IMR-90 (cell line): Measurements from ENCODE around the gene MT1X. TPM values are rescaled to one million over a fixed set of nuclear protein-coding genes. Genes with fewer than 3 reads are reported as not detected.

Experiments used
- ATAC-seq: fragments of 200-7000 bp; cut with Tn5 transposase; 2 replicates; pipeline ENCODE4 v1.9.1; 2020; ENCODE audit warnings: low read depth, mild to moderate bottlenecking, moderate library complexity
- BruUV-seq: library from RNA; stranded (reverse); fragments of 400-500 nt; replicated peaks from 2 replicates; lab custom pipeline; 2021; lab: Mats Ljungman, UMichigan
- CTCF ChIA-PET: fragments of 300-600 bp; formaldehyde crosslinking; extraction: SDS; loops from one replicate; lab custom pipeline; 2021; ENCODE audit warnings: antibody characterized with exemption; lab: Yijun Ruan, JAX
- POLR2A ChIA-PET: fragments of 300-600 bp; sonication (Branson Sonifier 250); formaldehyde crosslinking; loops from one replicate; lab custom pipeline; 2022; ENCODE audit warnings: antibody characterized with exemption; ENCODE audit not compliant: unreplicated experiment; lab: Charles Lee
- DNase-seq: peaks from one replicate; pipeline ENCODE4 v3.0.0; 2013
- H2AFZ ChIP-seq: replicated peaks from 2 replicates; pipeline ENCODE3; 2013; ENCODE audit warnings: low read length, mild to moderate bottlenecking; ENCODE audit not compliant: poor library complexity
- H2AK5ac ChIP-seq: 2 replicates; pipeline ENCODE4 v1.6.1; 2013; ENCODE audit warnings: low read depth, low read length, inconsistent platforms
- H2AK9ac ChIP-seq: replicated peaks from 2 replicates; pipeline ENCODE3; 2013; ENCODE audit warnings: mild to moderate bottlenecking, low read depth, low read length, moderate library complexity; ENCODE audit not compliant: poor library complexity
- H2BK120ac ChIP-seq: 2 replicates; pipeline ENCODE4 v1.6.1; 2013; ENCODE audit warnings: low read depth, low read length, inconsistent platforms
- H2BK15ac ChIP-seq: 3 replicates; pipeline ENCODE4 v1.6.1; 2013; ENCODE audit warnings: low read depth, low read length, inconsistent platforms
- H2BK20ac ChIP-seq: 2 replicates; pipeline ENCODE4 v1.6.1; 2013; ENCODE audit warnings: low read depth, mild to moderate bottlenecking, inconsistent platforms, low read length, moderate library complexity
- H2BK5ac ChIP-seq: 2 replicates; pipeline ENCODE4 v1.6.1; 2013; ENCODE audit warnings: mild to moderate bottlenecking, low read depth, low read length, inconsistent platforms; ENCODE audit not compliant: poor library complexity, severe bottlenecking
- H3K14ac ChIP-seq: replicated peaks from 2 replicates; pipeline ENCODE4 v1.6.1; 2013; ENCODE audit warnings: low read depth, low read length, inconsistent platforms
- H3K18ac ChIP-seq: 2 replicates; pipeline ENCODE4 v1.6.1; 2013; ENCODE audit warnings: low read depth, low read length, control low read depth
- H3K23ac ChIP-seq: 2 replicates; pipeline ENCODE4 v1.6.1; 2013; ENCODE audit warnings: low read depth, low read length, inconsistent platforms
- H3K27ac ChIP-seq: 2 replicates; pipeline ENCODE4 v1.5.1; 2013; ENCODE audit warnings: mild to moderate bottlenecking, control low read depth, low read length; ENCODE audit not compliant: insufficient read depth
- H3K27me3 ChIP-seq: 2 replicates; pipeline ENCODE4 v1.6.1; 2013; ENCODE audit warnings: low read length; ENCODE audit not compliant: control insufficient read depth, insufficient read depth
- H3K36me3 ChIP-seq: 2 replicates; pipeline ENCODE4 v1.6.1; 2013; ENCODE audit warnings: low read length, mixed read lengths; ENCODE audit not compliant: control insufficient read depth, insufficient read depth
- H3K4ac ChIP-seq: 2 replicates; pipeline ENCODE4 v1.6.1; 2013; ENCODE audit warnings: low read depth, low read length, inconsistent platforms
- H3K4me1 ChIP-seq: 2 replicates; pipeline ENCODE4 v1.6.1; 2013; ENCODE audit warnings: low read length, mixed read lengths; ENCODE audit not compliant: control insufficient read depth, insufficient read depth
- H3K4me2 ChIP-seq: 2 replicates; pipeline ENCODE4 v1.6.1; 2013; ENCODE audit warnings: low read depth, mild to moderate bottlenecking, control low read depth, low read length, moderate library complexity
- H3K4me3 ChIP-seq: 2 replicates; pipeline ENCODE4 v1.5.1; 2013; ENCODE audit warnings: low read depth, mild to moderate bottlenecking, control low read depth, low read length, moderate library complexity; ENCODE audit not compliant: insufficient read depth
- H3K56ac ChIP-seq: 2 replicates; pipeline ENCODE4 v1.6.1; 2013; ENCODE audit warnings: low read length, inconsistent platforms; ENCODE audit not compliant: insufficient read depth; ENCODE audit errors: extremely low read depth
- H3K79me1 ChIP-seq, 2 experiments: 2 replicates each; pipeline ENCODE4 v1.6.1; 2013; ENCODE audit warnings: low read length in 2 of 2, inconsistent platforms in 1 of 2, low read depth in 1 of 2
- H3K9ac ChIP-seq: 2 replicates; pipeline ENCODE4 v1.6.1; 2013; ENCODE audit warnings: low read depth, low read length, control low read depth
- H3K9me1 ChIP-seq: 2 replicates; pipeline ENCODE4 v1.6.1; 2013; ENCODE audit warnings: low read length, inconsistent platforms; ENCODE audit not compliant: insufficient read depth
- H3K9me3 ChIP-seq: 2 replicates; pipeline ENCODE4 v1.6.1; 2013; ENCODE audit warnings: low read length; ENCODE audit not compliant: control insufficient read depth, insufficient read depth
- H4K20me1 ChIP-seq: 2 replicates; pipeline ENCODE4 v1.6.1; 2013; ENCODE audit warnings: low read length, inconsistent platforms; ENCODE audit not compliant: insufficient read depth
- H4K5ac ChIP-seq: 2 replicates; pipeline ENCODE4 v1.6.1; 2013; ENCODE audit warnings: mild to moderate bottlenecking, low read depth, low read length, control low read depth
- H4K8ac ChIP-seq, 2 experiments: 2 replicates each; pipeline ENCODE4 v1.6.1; 2013; ENCODE audit warnings: low read depth in 2 of 2, low read length in 2 of 2, control low read depth in 1 of 2, inconsistent platforms in 1 of 2
- H4K91ac ChIP-seq: 2 replicates; pipeline ENCODE4 v1.6.1; 2013; ENCODE audit warnings: low read depth, low read length, inconsistent platforms; ENCODE audit not compliant: insufficient read depth
- BHLHE40 ChIP-seq: fragments of 150-350 bp; IDR thresholded peaks from 2 replicates; pipeline ENCODE4 v1.6.1; 2016; ENCODE audit warnings: mild to moderate bottlenecking, low read depth, low read length
- CEBPB ChIP-seq: IDR thresholded peaks from 2 replicates; pipeline ENCODE4 v1.6.1; 2012; ENCODE audit warnings: low read depth, low read length, improper control_type of control experiment
- CHD1 ChIP-seq: IDR thresholded peaks from 2 replicates; pipeline ENCODE4 v1.6.1; 2012; ENCODE audit warnings: low read depth, low read length, improper control_type of control experiment
- CTCF ChIP-seq: conservative IDR thresholded peaks from 2 replicates; pipeline ENCODE4 v1.5.1; 2012; ENCODE audit warnings: mild to moderate bottlenecking, low read depth, low read length, improper control_type of control experiment
- FOS ChIP-seq: fragments of 150-350 bp; IDR thresholded peaks from 2 replicates; pipeline ENCODE4 v1.6.1; 2016; ENCODE audit warnings: low read depth, low read length
- MAZ ChIP-seq: IDR thresholded peaks from 2 replicates; pipeline ENCODE4 v1.6.1; 2012; ENCODE audit warnings: low read depth, mild to moderate bottlenecking, low read length, improper control_type of control experiment, moderate library complexity, borderline replicate concordance
- MXI1 ChIP-seq: IDR thresholded peaks from 2 replicates; pipeline ENCODE4 v1.6.1; 2012; ENCODE audit warnings: low read depth, mild to moderate bottlenecking, low read length, moderate library complexity, borderline replicate concordance
- RAD21 ChIP-seq: IDR thresholded peaks from 2 replicates; pipeline ENCODE4 v1.6.1; 2012; ENCODE audit warnings: low read length, improper control_type of control experiment
- RCOR1 ChIP-seq: IDR thresholded peaks from 2 replicates; pipeline ENCODE4 v1.6.1; 2012; ENCODE audit warnings: mild to moderate bottlenecking, low read length, improper control_type of control experiment; ENCODE audit not compliant: insufficient replicate concordance
- RFX5 ChIP-seq: IDR thresholded peaks from 2 replicates; pipeline ENCODE4 v1.8.0; 2012; ENCODE audit warnings: low read depth, mild to moderate bottlenecking, low read length, moderate library complexity
- SMC3 ChIP-seq: fragments of 150-350 bp; IDR thresholded peaks from 2 replicates; pipeline ENCODE4 v1.6.1; 2016; ENCODE audit warnings: low read depth, mild to moderate bottlenecking, antibody characterized with exemption, low read length, moderate library complexity
- USF2 ChIP-seq: fragments of 150-350 bp; IDR thresholded peaks from 2 replicates; pipeline ENCODE4 v1.6.1; 2017; ENCODE audit warnings: mild to moderate bottlenecking, antibody characterized with exemption, low read length, low read depth
- WGBS, 2 experiments: methylation state at CpG; one replicate each; pipeline versions ENCODE4 v1.1.5 to v1.1.7; 2013; ENCODE audit warnings: missing lambda C conversion rate in 2 of 2; ENCODE audit not compliant: insufficient read length in 1 of 2; ENCODE audit errors: extremely low coverage in 2 of 2; 5-methylcytosine and 5-hydroxymethylcytosine counted together
- dilution Hi-C: fragments of 300-500 bp; cut with HindIII; formaldehyde crosslinking; loops from one replicate; pipeline ENCODE4 v1.14.3; 2018; ENCODE audit warnings: low sequenced_read_pairs; ENCODE audit not compliant: unreplicated experiment
- in situ Hi-C: fragments of 300-500 bp; cut with MboI; formaldehyde crosslinking; loops from 3 replicates; pipeline ENCODE4 v1.14.3; 2019; ENCODE audit warnings: low sequenced_read_pairs, inconsistent platforms, mixed read lengths
- intact Hi-C: fragments of 100-400 bp; cut with micrococcal nuclease; formaldehyde crosslinking; loops from 2 replicates; pipeline ENCODE4 v1.10.0; 2022
- polyA plus RNA-seq, 3 experiments: library from polyadenylated mRNA; depleted of rRNA; stranded (reverse); fragments of >200 nt; gene quantifications; 2 replicates each; pipeline ENCODE4 v1.2.3, GENCODE V29; 2012; ENCODE audit warnings: low replicate concordance in 1 of 3
- total RNA-seq: library from RNA; depleted of rRNA; stranded (reverse); fragments of >200 nt; gene quantifications from 2 replicates; pipeline ENCODE4 v1.2.3, GENCODE V29; 2012
- TF ChIP-seq, protein P1 (sequence below): fragments of 150-350 bp; IDR thresholded peaks from 2 replicates; pipeline ENCODE4 v1.6.1; 2016; ENCODE audit warnings: low read depth, mild to moderate bottlenecking, low read length, moderate library complexity, borderline replicate concordance

The MT1X gene
- total and polyA plus RNA-seq, 2 of the 4 experiments (the other 2 are of a cell fraction), result 5.6 to 170 TPM

- ChIA-PET CTCF (no interaction called here), POLR2A (no interaction called here)
- Histone ChIP-seq H3K79me1 (no peaks in the 10 kb centered on the region), H3K56ac (no peak within 1 kb of the TSS), H3K9me1 (peaks cover 2% of the 10 kb centered on the region), H2AK9ac (no peak within 1 kb of the TSS), H3K27me3 (peaks cover 71% of the 10 kb centered on the region), H3K4me1 (peaks cover 13% of the 10 kb centered on the region), H4K91ac (no peak within 1 kb of the TSS), H3K9ac (no peak within 1 kb of the TSS), H2BK20ac (no peak within 1 kb of the TSS), H2BK15ac (no peak within 1 kb of the TSS), H4K20me1 (0 out of 2 replicates have a peak, but pooled peaks cover 1% of the 10 kb centered on the region), H3K9me3 (no peaks in the 10 kb centered on the region), H4K8ac (no peak within 1 kb of the TSS), H3K4me3 (no peak within 1 kb of the TSS), H2BK120ac (no peak within 1 kb of the TSS), H3K27ac (no peak within 1 kb of the TSS), H3K4ac (no peak within 1 kb of the TSS), H4K5ac (no peak within 1 kb of the TSS), H3K18ac (no peak within 1 kb of the TSS), H2AK5ac (0 out of 2 replicates have a peak within 1 kb of the TSS, but pooled peaks have one; percentile 28), H2BK5ac (no peak within 1 kb of the TSS), H3K4me2 (no peak within 1 kb of the TSS), H3K14ac (no peak within 1 kb of the TSS), H3K36me3 (no peaks in the 10 kb centered on the region), H3K23ac (no peak within 1 kb of the TSS), H2AFZ (peak within 1 kb of the TSS; percentile 33)
- dilution Hi-C loops, result no loop called here
- ATAC-seq, result peak; percentile 46
- in situ Hi-C loops, result no loop called here
- DNase-seq, result no peak
- BruUV-seq, result no TSS peak
- intact Hi-C loops, result no loop called here
- 9% methylated on average over 27 of the region's 46 CpGs; no CpG with 5 or more reads in 1 of the 2 experiments for WGBS, 2 experiments
- no peak for TF ChIP-seq CEBPB
- no peak for TF ChIP-seq BHLHE40
- TF ChIP-seq USF2, result no peak
- no peak for TF ChIP-seq CHD1
- TF ChIP-seq, protein P1, sequence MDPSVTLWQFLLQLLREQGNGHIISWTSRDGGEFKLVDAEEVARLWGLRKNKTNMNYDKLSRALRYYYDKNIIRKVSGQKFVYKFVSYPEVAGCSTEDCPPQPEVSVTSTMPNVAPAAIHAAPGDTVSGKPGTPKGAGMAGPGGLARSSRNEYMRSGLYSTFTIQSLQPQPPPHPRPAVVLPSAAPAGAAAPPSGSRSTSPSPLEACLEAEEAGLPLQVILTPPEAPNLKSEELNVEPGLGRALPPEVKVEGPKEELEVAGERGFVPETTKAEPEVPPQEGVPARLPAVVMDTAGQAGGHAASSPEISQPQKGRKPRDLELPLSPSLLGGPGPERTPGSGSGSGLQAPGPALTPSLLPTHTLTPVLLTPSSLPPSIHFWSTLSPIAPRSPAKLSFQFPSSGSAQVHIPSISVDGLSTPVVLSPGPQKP, result no peak
- no peak for TF ChIP-seq CTCF
- no peak for TF ChIP-seq RCOR1
- TF ChIP-seq MXI1, result no peak
- no peak for TF ChIP-seq FOS
- TF ChIP-seq SMC3, result no peak
- TF ChIP-seq RFX5, result no peak
- no peak for TF ChIP-seq MAZ
- no peak for TF ChIP-seq RAD21
These were observed 14.4 kb upstream of the MT1X start, which contains the start of gene MT1G for GRCh38 chr16:56667581-56668571. TSS of gene MT1G (minus strand) at chr16:56668065. CDS start at chr16:56667993, 72 bp downstream.
